ENCODE measurements around the gene ZNF529.
"Not testable (repeated sequence)": the region's sequence is repeated elsewhere in the genome, so short reads cannot be mapped to it uniquely, and the experiment has no call there.

Gene ZNF529

DNA sequence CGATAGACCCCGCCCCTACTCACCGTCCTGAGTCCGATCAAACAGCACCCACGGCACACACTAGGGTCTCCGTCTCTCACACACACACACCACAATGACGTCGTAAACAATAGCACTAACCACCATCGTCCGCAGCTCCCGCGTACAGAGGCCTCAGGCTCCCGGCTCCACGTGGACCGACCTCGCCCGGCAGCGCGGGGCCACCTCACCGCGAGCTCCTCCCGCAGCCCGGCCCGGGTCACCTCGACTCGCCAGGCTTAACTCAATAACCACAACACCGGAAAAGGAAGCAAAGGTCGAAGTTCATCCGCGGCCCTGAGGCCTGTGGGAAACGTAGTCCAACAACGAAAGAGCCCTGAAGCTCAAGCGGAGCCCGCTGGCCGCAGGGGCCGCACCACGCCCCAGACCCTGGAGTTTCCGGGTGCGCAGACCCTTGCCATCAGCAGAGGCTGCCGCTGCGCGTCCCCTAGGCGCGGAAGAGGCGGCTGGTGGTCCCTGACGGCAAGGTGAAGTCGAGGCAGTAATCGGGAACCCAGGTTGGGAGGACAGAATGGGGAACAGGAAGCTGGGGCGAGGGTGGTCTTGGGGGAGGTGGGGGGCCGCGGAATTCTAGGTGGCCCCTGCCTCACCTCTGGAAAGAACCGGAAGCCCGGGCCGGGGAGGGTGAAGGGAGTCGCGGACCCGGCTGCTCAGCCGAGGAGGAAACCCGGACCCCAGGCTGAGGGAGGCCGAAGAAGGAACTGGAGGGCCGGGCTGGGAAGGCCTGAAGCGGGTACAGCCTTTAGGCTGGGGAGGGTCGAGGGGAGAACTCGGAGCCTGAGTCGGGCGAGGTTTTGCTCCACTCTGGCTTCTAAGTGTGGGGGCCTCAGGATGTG lies at the start of gene ZNF529:
Gene ZNF529 (minus strand): TSS at position 273 of the 875 bp plus-strand sequence. CDS start 946 bp downstream, outside the sequence.
- peaks cover 4% of the 10 kb centered on the region; the same call in 1 of the 2 replicates for H3K4me1 ChIP-seq
- peak within 1 kb of the TSS; percentile 82 for H3K4me3 ChIP-seq
- H3K27me3 ChIP-seq (ENCODE audit: low read depth) = no peaks in the 10 kb centered on the region
- peaks cover 4% of the 10 kb centered on the region for H3K36me3 ChIP-seq (replicated peaks)
- H3K9me3 ChIP-seq = no peaks in the 10 kb centered on the region; the same call in 1 of the 2 replicates
- peak; percentile 91 to 92 for DNase-seq (ENCODE audit: low spot score in 2 of 2)
- in situ Hi-C loops (cut with MboI; ENCODE audit: low sequenced_read_pairs) = no loop called here

GRCh38 chr19:36605877-36606478 lies 32.9 kb upstream of the ZNF529 start:
- H3K9me3 ChIP-seq = no peaks in the 10 kb centered on the region
- no peaks in the 10 kb centered on the region for H3K27me3 ChIP-seq (ENCODE audit: low read depth)
- no peaks in the 10 kb centered on the region for H3K4me1 ChIP-seq
- H3K36me3 ChIP-seq (replicated peaks) = peaks cover 19% of the 10 kb centered on the region
- peak in 1 of 2 experiments; percentile 8 for DNase-seq (ENCODE audit: low spot score in 2 of 2)
- peak overlapping the region; percentile 78 for H3K4me3 ChIP-seq
- in situ Hi-C loops (cut with MboI; ENCODE audit: low sequenced_read_pairs) = no loop called here

DNA sequence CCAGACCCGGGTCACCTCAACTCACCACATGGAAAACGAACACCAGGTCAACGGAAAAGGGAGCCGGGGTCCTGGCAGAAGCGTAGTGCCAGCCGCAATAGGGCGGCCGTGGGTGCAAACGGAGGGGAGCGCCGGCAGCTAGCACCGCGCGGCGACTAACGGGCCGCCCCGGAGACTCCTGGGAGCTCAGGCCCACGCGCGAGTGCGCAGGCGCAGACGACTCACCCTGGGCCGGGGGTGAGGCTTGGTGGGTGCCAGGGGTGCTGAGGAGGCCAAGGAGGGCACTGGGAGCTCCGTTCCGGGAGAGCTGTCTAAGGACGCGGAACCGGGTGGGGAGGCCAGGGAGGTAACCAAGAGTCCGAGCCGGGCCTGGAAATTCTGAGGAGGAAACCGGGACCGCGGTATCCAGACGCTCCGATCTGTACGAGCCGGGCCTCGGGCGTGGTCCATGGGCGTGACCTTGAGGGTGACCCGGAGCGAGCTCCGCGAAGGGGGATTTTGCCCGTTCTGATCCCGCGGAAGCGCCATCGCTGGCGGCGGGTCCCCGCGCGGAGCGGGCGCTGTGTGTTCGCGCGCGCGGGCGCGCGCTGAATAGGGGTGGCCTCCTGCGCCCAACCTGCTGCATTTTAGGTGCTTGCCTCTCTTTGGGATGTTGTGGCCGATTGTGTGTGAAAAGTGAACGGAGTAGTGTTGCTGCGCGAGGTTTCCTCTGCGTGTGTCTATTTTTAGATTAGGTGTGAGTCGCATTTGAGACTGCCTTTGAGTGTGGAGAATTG lies 32.2 kb upstream of the ZNF529 start, which contains the start of gene ZNF382:
Gene ZNF382 (plus strand): TSS at position 213 of the 776 bp plus-strand sequence. CDS start 4,602 bp downstream, outside the sequence.
- peak within 1 kb of the TSS; percentile 78 for H3K4me3 ChIP-seq
- in situ Hi-C loops (cut with MboI; ENCODE audit: low sequenced_read_pairs) = no loop called here
- DNase-seq (ENCODE audit: low spot score in 2 of 2) = peak; percentile 67 to 88
- no peaks in the 10 kb centered on the region for H3K9me3 ChIP-seq
- H3K4me1 ChIP-seq = no peaks in the 10 kb centered on the region
- no peaks in the 10 kb centered on the region for H3K27me3 ChIP-seq (ENCODE audit: low read depth)
- H3K36me3 ChIP-seq (replicated peaks) = peaks cover 13% of the 10 kb centered on the region

DNA sequence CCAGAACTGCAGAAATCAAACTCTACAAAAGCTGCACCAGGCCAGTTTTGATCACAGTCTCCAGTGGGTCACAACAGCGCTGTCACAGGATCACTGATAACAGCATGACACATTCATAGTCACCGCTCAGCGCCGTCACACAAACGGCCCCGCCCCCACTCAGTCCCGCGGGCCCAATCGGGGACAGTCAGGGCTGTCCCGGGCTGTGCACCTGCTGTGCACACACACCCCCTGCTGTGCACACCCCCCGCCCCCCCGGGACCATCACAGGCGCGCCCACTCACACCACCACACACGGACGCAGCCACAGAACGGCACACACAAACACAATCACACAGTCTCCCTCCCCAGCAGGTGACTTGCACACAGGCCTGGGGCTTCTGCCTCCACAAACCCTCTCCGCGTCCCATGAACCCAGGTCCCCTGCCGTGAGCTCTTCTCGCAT lies 31.6 kb upstream of the ZNF529 start:
- in situ Hi-C loops (cut with MboI; ENCODE audit: low sequenced_read_pairs) = no loop called here
- peak; percentile 7 to 76 for DNase-seq (ENCODE audit: low spot score in 2 of 2)
- Histone ChIP-seq H3K9me3 (no peaks in the 10 kb centered on the region), H3K27me3 (ENCODE audit: low read depth) (no peaks in the 10 kb centered on the region), H3K4me1 (no peaks in the 10 kb centered on the region), H3K4me3 (peak overlapping the region; percentile 78), H3K36me3 (replicated peaks) (peaks cover 9% of the 10 kb centered on the region)

DNA sequence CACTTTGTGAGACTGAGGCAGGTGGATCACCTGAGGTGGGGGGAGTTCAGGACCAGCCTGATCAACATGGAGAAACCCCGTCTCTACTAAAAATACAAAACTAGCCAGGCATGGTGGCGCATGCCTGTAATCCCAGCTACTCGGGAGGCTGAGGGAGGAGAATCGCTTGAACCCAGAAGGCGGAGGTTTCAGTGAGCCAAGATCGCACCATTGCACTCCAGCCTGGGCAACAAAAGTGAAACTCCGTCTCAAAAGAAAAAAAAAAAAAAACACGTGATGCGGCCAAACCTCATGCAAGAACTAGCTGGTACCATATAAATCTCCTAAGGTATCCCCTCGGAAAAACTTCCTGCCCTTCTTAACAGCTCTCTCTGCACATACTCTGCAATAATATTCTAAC lies 29.6 kb upstream of the ZNF529 start:
- H3K27me3 ChIP-seq (ENCODE audit: low read depth); H3K4me1 ChIP-seq; in situ Hi-C loops (cut with MboI; ENCODE audit: low sequenced_read_pairs); H3K36me3 ChIP-seq (replicated peaks); H3K4me3 ChIP-seq; DNase-seq (ENCODE audit: low spot score in 2 of 2); H3K9me3 ChIP-seq: not testable (repeated sequence)

DNA sequence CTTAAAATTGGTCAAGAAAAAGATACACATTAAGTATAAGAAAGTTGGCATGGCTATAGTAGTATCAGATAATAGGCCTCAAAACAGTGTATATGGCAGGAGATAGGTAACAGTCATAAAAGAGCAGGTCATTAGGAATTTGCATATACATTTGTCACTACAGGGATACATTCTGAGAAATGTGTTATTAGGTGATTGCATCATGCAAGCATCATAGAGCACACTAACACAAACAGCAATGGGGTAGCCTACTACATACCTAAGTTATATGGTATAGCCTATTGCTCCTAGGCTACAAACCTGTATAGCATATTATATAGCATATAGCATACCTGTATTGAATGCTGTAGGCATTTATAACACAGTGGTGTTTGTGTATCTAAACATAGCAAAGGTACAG lies 6.2 kb upstream of the ZNF529 start:
- peaks cover 5% of the 10 kb centered on the region for H3K9me3 ChIP-seq
- no peaks in the 10 kb centered on the region for H3K27me3 ChIP-seq (ENCODE audit: low read depth)
- H3K4me3 ChIP-seq = no peak overlapping the region
- in situ Hi-C loops (cut with MboI; ENCODE audit: low sequenced_read_pairs) = no loop called here
- H3K36me3 ChIP-seq (replicated peaks) = peaks cover 35% of the 10 kb centered on the region
- DNase-seq (ENCODE audit: low spot score in 2 of 2) = no peak
- peaks cover 4% of the 10 kb centered on the region; the same call in 1 of the 2 replicates for H3K4me1 ChIP-seq

- no peaks in the 10 kb centered on the region for H3K27me3 ChIP-seq (ENCODE audit: low read depth)
- H3K4me3 ChIP-seq = no peak overlapping the region
- H3K4me1 ChIP-seq = peaks cover 4% of the 10 kb centered on the region; the same call in 1 of the 2 replicates
- H3K9me3 ChIP-seq = peaks cover 5% of the 10 kb centered on the region
- DNase-seq (ENCODE audit: low spot score in 2 of 2) = no peak
- H3K36me3 ChIP-seq (replicated peaks) = peaks cover 32% of the 10 kb centered on the region
- in situ Hi-C loops (cut with MboI; ENCODE audit: low sequenced_read_pairs) = no loop called here
Measured at GRCh38 chr19:36577271-36577996, 4.3 kb upstream of the ZNF529 start.

- Histone ChIP-seq H3K9me3 (peaks cover 5% of the 10 kb centered on the region), H3K4me1 (peaks cover 4% of the 10 kb centered on the region; the same call in 1 of the 2 replicates), H3K27me3 (ENCODE audit: low read depth) (no peaks in the 10 kb centered on the region), H3K36me3 (replicated peaks) (peaks cover 10% of the 10 kb centered on the region), H3K4me3 (peak overlapping the region; percentile 82)
- no peak for DNase-seq (ENCODE audit: low spot score in 2 of 2)
- in situ Hi-C loops (cut with MboI; ENCODE audit: low sequenced_read_pairs) = no loop called here
Measured at GRCh38 chr19:36574741-36575140, 1.6 kb upstream of the ZNF529 start.

DNA sequence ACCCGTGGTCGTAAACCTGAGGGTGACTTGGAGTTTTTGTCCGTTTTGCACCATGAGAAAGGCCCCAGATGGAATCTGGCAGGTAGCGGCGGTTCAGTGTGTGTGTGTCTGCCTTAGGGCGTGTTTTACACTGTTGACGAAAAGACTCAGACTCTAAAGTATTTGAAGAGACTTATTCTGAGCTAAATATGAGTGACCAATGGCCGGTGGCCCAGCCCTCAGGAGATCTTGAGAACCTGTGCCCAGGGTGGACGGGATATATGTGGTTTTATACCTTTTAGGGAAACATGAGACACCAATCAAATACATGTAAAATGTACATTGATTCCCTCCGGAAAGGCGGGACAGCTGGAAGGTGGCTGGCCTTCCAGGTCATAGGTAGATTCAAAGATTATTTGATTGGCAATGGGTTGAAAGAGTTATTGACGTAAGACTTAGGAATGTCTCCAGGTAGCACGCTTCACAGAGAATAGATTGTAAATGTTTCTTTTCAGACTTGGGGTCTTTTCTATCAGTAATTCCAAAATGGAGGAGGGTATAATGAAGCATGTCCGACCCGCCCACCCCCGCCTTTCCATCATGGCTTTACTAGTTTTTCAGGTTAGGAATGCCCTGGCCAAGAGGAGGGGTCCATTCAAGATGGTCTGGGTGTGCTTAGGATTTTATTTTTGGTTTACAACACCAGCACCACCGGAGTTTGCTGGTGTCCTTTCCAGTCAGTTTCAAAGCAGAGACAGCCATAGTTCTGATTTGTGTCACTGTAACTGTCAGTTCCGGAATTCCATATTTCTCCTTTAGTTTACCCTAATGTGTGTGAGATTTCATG lies 1.0 kb upstream of the ZNF529 start:
- Histone ChIP-seq H3K36me3 (replicated peaks) (peaks cover 5% of the 10 kb centered on the region), H3K27me3 (ENCODE audit: low read depth) (no peaks in the 10 kb centered on the region), H3K9me3 (peaks cover under 1% of the 10 kb centered on the region), H3K4me1 (peaks cover 4% of the 10 kb centered on the region; the same call in 1 of the 2 replicates), H3K4me3 (peak overlapping the region; percentile 82)
- peak in 1 of 2 experiments; percentile 10 for DNase-seq (ENCODE audit: low spot score in 2 of 2)
- in situ Hi-C loops (cut with MboI; ENCODE audit: low sequenced_read_pairs) = no loop called here

DNA sequence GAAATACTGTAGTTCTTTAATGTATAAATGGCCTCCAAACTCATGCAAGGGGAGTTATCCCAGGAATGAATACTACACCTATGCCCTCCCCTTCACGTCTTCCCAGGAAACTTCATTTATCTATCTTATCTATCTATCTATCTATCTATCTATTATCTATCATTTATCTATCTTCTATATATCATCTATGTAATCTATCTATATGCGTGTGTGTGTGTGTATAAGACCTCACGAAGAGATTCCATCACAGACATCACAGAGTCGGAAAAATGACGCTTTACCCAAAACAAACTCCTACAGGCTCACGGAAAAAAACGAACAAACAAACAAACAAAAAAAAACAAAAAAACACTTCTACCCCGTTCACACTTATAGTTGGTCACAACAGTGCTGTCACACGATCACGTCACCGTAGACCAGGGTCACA lies 486 bp downstream of the ZNF529 start:
- H3K36me3 ChIP-seq (replicated peaks) = peaks cover 7% of the 10 kb centered on the region
- no peak for DNase-seq (ENCODE audit: low spot score in 2 of 2)
- in situ Hi-C loops (cut with MboI; ENCODE audit: low sequenced_read_pairs) = no loop called here

GRCh38 chr19:36564391-36564790 lies 8.7 kb downstream of the ZNF529 start:
- no peak for DNase-seq (ENCODE audit: low spot score in 2 of 2)
- Histone ChIP-seq H3K9me3 (peaks cover 6% of the 10 kb centered on the region; the same call in 1 of the 2 replicates), H3K4me3 (no peak overlapping the region), H3K4me1 (no peaks in the 10 kb centered on the region), H3K36me3 (replicated peaks) (peaks cover 3% of the 10 kb centered on the region; the same call in 1 of the 2 replicates), H3K27me3 (ENCODE audit: low read depth) (no peaks in the 10 kb centered on the region)
- in situ Hi-C loops (cut with MboI; ENCODE audit: low sequenced_read_pairs) = no loop called here

More for the DNA sequence above, 486 bp downstream of the ZNF529 start:
- no peaks in the 10 kb centered on the region for H3K27me3 ChIP-seq (ENCODE audit: low read depth)
- H3K4me1 ChIP-seq = peaks cover 4% of the 10 kb centered on the region; the same call in 1 of the 2 replicates
- H3K9me3 ChIP-seq = peaks cover 1% of the 10 kb centered on the region; the same call in 1 of the 2 replicates
- H3K4me3 ChIP-seq = peak overlapping the region; percentile 82

Data from HAP-1 (cell line).